Loucy (cell line): ENCODE results near the gene CHRNA1.

Experiments used
- CTCF ChIP-seq: fragments of 200-600 bp; sonication (generic); conservative IDR thresholded peaks from 2 replicates; pipeline ENCODE4 v1.5.1; 2014; ENCODE audit warnings: mild to moderate bottlenecking, antibody characterized with exemption, low read length
- EZH2phosphoT487 ChIP-seq: fragments of 200-600 bp; IDR thresholded peaks from 2 replicates; pipeline ENCODE4 v1.6.1; 2018; ENCODE audit warnings: antibody characterized with exemption, mild to moderate bottlenecking, moderate library complexity, borderline replicate concordance

GRCh38 chr2:174719016-174719415 is 45.3 kb downstream of the CHRNA1 start:
- TF ChIP-seq EZH2phosphoT487: no peak
- TF ChIP-seq CTCF: no peak
